HUES64 (cell line): ENCODE results near the gene PEAR1.

Experiments used
- H3K27ac ChIP-seq: 2 replicates; pipeline ENCODE4 v1.7.0; 2013; ENCODE audit warnings: low read depth, low read length, inconsistent platforms
- H3K27me3 ChIP-seq: 2 replicates; pipeline ENCODE4 v1.6.1; 2013; ENCODE audit warnings: mild to moderate bottlenecking, low read length; ENCODE audit not compliant: insufficient read depth
- H3K36me3 ChIP-seq: 2 replicates; pipeline ENCODE4 v1.6.1; 2013; ENCODE audit warnings: mild to moderate bottlenecking, low read length; ENCODE audit not compliant: insufficient read depth
- H3K4me1 ChIP-seq: 2 replicates; pipeline ENCODE4 v1.6.1; 2013; ENCODE audit warnings: mild to moderate bottlenecking, low read length, moderate library complexity; ENCODE audit not compliant: insufficient read depth
- H3K4me3 ChIP-seq: 2 replicates; pipeline ENCODE4 v1.5.1; 2013; ENCODE audit warnings: mild to moderate bottlenecking, low read length, moderate library complexity
- H3K9ac ChIP-seq: 2 replicates; pipeline ENCODE4 v1.6.1; 2013; ENCODE audit warnings: mild to moderate bottlenecking, low read depth, low read length
- H3K9me3 ChIP-seq: 2 replicates; pipeline ENCODE4 v1.6.1; 2013; ENCODE audit warnings: low read depth, low read length; ENCODE audit not compliant: insufficient read depth
- WGBS: fragments of 150-250, 120-280 bp; methylation state at CpG from one replicate; pipeline ENCODE4 v1.1.7; 2013; ENCODE audit warnings: missing lambda C conversion rate; 5-methylcytosine and 5-hydroxymethylcytosine counted together

PEAR1 gene

DNA sequence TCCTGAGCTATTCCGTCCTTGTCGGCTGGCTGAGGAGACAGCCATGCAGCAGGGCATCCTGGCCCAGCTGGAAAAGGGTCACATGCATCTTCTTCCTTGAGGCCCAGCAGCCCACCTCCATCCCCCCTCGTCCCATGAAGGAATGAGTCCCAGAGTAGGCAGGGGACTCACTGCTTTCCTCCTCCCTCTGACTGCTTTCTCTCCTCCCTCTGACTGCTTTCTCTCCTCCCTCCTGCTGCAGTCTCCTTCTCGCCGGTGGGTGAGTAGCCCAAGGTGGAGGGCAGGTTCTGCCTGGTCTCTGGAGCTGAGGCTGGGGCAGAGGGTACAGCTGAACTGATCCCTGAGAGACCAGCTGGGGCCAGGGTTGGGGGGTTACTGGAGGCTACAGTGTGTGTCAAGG lies 19.4 kb upstream of the PEAR1 start:
- H3K4me3 ChIP-seq: no peak overlapping the region
- H3K9me3 ChIP-seq: no peaks in the 10 kb centered on the region
- H3K27me3 ChIP-seq: peaks cover 50% of the 10 kb centered on the region
- no peak overlapping the region for H3K9ac ChIP-seq
- whole genome bisulfite sequencing: 88% methylated on average over 5 of the region's 5 CpGs
- no peak overlapping the region for H3K27ac ChIP-seq
- H3K4me1 ChIP-seq: no peaks in the 10 kb centered on the region
- no peaks in the 10 kb centered on the region for H3K36me3 ChIP-seq

DNA sequence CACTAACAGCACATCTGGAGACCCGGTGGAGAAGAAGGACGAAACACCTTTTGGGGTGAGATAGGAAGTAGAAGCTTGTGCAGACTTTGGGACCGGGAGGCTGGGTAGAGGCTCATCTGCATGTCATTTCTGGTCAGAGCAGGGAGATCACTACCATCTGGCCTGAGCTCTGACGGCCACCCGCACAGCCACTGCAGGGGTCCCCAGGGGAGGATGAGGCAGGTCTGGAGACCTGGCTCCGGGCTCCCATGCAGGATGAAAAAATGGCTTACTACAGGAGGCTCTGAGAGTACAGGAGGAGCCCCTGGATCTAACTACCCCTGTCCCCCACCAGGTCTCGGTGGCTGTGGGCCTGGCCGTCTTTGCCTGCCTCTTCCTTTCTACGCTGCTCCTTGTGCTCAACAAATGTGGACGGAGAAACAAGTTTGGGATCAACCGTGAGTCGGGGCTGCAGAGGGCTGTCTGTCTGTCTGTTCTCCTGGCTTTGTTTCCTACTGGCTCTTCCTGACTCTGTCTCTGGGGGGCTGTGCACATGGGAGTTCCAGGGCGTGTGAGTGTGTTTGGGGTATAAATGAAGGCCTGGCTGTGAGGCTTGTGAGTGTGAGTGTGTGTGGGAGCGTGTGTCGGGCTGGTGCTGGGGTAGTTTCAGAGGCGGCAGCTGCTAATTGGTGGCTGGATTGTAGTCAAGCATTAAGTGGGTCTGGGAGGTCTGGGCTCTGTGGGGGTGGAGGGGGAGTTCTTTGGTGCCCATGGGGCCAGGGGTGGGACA lies 18.8 kb upstream of the PEAR1 start:
- 84% methylated on average over 16 of the region's 16 CpGs for WGBS
- no peak overlapping the region for H3K4me3 ChIP-seq
- no peak overlapping the region for H3K9ac ChIP-seq
- H3K36me3 ChIP-seq: no peaks in the 10 kb centered on the region
- no peak overlapping the region for H3K27ac ChIP-seq
- H3K27me3 ChIP-seq: peaks cover 50% of the 10 kb centered on the region
- H3K9me3 ChIP-seq: no peaks in the 10 kb centered on the region
- no peaks in the 10 kb centered on the region for H3K4me1 ChIP-seq

DNA sequence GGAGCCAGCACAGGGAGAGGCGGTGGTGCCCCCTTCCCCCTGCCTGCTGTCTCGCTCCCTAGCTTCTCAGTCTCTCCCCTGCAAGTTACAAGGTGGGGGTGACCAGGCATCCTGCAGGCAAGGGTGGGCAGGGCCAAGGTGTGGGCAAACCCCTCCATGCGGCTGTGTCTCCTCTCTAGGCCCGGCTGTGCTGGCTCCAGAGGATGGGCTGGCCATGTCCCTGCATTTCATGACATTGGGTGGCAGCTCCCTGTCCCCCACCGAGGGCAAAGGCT lies 18.2 kb upstream of the PEAR1 start:
- H3K4me3 ChIP-seq: no peak overlapping the region
- H3K4me1 ChIP-seq: no peaks in the 10 kb centered on the region

GRCh38 chr1:156876281-156876680 lies 17.2 kb upstream of the PEAR1 start:
- Histone ChIP-seq H3K4me1 (no peaks in the 10 kb centered on the region), H3K27me3 (peaks cover 49% of the 10 kb centered on the region), H3K9me3 (no peaks in the 10 kb centered on the region), H3K9ac (no peak overlapping the region), H3K27ac (no peak overlapping the region), H3K4me3 (no peak overlapping the region), H3K36me3 (no peaks in the 10 kb centered on the region)
- WGBS: 23% methylated on average over 21 of the region's 21 CpGs

More for the DNA sequence above, 18.2 kb upstream of the PEAR1 start:
- no peak overlapping the region for H3K27ac ChIP-seq
- 85% methylated on average over 5 of the region's 5 CpGs for WGBS
- no peaks in the 10 kb centered on the region for H3K36me3 ChIP-seq
- H3K27me3 ChIP-seq: peaks cover 50% of the 10 kb centered on the region
- no peak overlapping the region for H3K9ac ChIP-seq
- no peaks in the 10 kb centered on the region for H3K9me3 ChIP-seq

- Histone ChIP-seq H3K4me1 (no peaks in the 10 kb centered on the region; the same call in 1 of the 2 replicates), H3K9me3 (no peaks in the 10 kb centered on the region), H3K27me3 (peaks cover 47% of the 10 kb centered on the region), H3K9ac (no peak overlapping the region), H3K27ac (no peak overlapping the region), H3K36me3 (no peaks in the 10 kb centered on the region), H3K4me3 (no peak overlapping the region)
- WGBS: 90% methylated on average over 5 of the region's 5 CpGs
These were observed 15.9 kb upstream of the PEAR1 start for GRCh38 chr1:156877433-156878170.

- Histone ChIP-seq H3K4me3 (no peak overlapping the region), H3K36me3 (no peaks in the 10 kb centered on the region), H3K27ac (no peak overlapping the region), H3K9me3 (no peaks in the 10 kb centered on the region), H3K4me1 (peaks cover 7% of the 10 kb centered on the region), H3K27me3 (peaks cover 52% of the 10 kb centered on the region), H3K9ac (no peak overlapping the region)
- 92% methylated on average over 21 of the region's 21 CpGs for WGBS
These were observed 13.6 kb upstream of the PEAR1 start for GRCh38 chr1:156879876-156880275.

- no peak overlapping the region for H3K27ac ChIP-seq
- peaks cover 51% of the 10 kb centered on the region for H3K27me3 ChIP-seq
- peaks cover 9% of the 10 kb centered on the region for H3K4me1 ChIP-seq
- H3K4me3 ChIP-seq: no peak overlapping the region
- no peak overlapping the region for H3K9ac ChIP-seq
- no peaks in the 10 kb centered on the region for H3K9me3 ChIP-seq
- WGBS: 76% methylated on average over 4 of the region's 5 CpGs
- no peaks in the 10 kb centered on the region for H3K36me3 ChIP-seq
These were observed 13.0 kb upstream of the PEAR1 start for GRCh38 chr1:156880473-156880872.

GRCh38 chr1:156881101-156881500 lies 12.4 kb upstream of the PEAR1 start:
- Histone ChIP-seq H3K4me1 (peaks cover 9% of the 10 kb centered on the region), H3K36me3 (no peaks in the 10 kb centered on the region), H3K9ac (no peak overlapping the region), H3K27me3 (peaks cover 51% of the 10 kb centered on the region), H3K4me3 (no peak overlapping the region), H3K27ac (no peak overlapping the region), H3K9me3 (no peaks in the 10 kb centered on the region)
- 78% methylated on average over 10 of the region's 10 CpGs for WGBS

DNA sequence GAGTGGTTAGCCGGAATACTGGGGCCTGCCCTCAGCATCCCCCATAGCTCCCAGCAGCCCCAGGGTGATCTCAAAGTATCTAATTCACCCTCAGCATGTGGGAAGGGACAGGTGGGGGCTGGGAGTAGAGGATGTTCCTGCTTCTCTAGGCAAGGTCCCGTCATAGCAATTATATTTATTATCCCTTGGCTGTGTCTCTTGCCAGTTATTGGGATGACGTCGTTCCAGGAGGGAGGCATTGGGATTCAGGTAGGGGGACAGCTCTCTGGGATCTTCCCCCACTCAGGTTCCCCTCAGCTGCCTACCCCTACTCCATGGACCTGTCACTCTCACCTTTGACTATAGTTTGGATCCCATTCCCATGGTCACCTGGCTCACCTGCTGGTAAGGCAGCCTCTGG lies 11.9 kb upstream of the PEAR1 start:
- Histone ChIP-seq H3K27ac (no peak overlapping the region), H3K36me3 (no peaks in the 10 kb centered on the region), H3K4me1 (peaks cover 14% of the 10 kb centered on the region), H3K9me3 (no peaks in the 10 kb centered on the region), H3K9ac (no peak overlapping the region), H3K27me3 (peaks cover 51% of the 10 kb centered on the region), H3K4me3 (no peak overlapping the region)
- WGBS: 90% methylated on average over 4 of the region's 4 CpGs

- Histone ChIP-seq H3K27me3 (peaks cover 45% of the 10 kb centered on the region), H3K9ac (no peak overlapping the region)
- 82% methylated on average over 3 of the region's 3 CpGs for WGBS
These were observed 11.0 kb upstream of the PEAR1 start for GRCh38 chr1:156882543-156882942.

GRCh38 chr1:156883919-156884318 lies 9.6 kb upstream of the PEAR1 start:
- peaks cover 40% of the 10 kb centered on the region for H3K27me3 ChIP-seq
- 80% methylated on average over 7 of the region's 7 CpGs for WGBS
- peaks cover 17% of the 10 kb centered on the region for H3K4me1 ChIP-seq
- no peaks in the 10 kb centered on the region for H3K36me3 ChIP-seq
- H3K27ac ChIP-seq: no peak overlapping the region
- no peaks in the 10 kb centered on the region for H3K9me3 ChIP-seq
- H3K4me3 ChIP-seq: no peak overlapping the region
- H3K9ac ChIP-seq: no peak overlapping the region

More at GRCh38 chr1:156882543-156882942, 11.0 kb upstream of the PEAR1 start:
- peaks cover 17% of the 10 kb centered on the region for H3K4me1 ChIP-seq
- H3K9me3 ChIP-seq: no peaks in the 10 kb centered on the region
- no peaks in the 10 kb centered on the region for H3K36me3 ChIP-seq
- H3K4me3 ChIP-seq: no peak overlapping the region
- H3K27ac ChIP-seq: no peak overlapping the region
